ENCODE results near the gene CXCL8. TPM values are rescaled to one million over a fixed set of nuclear protein-coding genes. Genes with fewer than 3 reads are reported as not detected.

The CXCL8 gene
- total and polyA plus RNA-seq, 2 experiments from 2014 or later, result not detected

DNA sequence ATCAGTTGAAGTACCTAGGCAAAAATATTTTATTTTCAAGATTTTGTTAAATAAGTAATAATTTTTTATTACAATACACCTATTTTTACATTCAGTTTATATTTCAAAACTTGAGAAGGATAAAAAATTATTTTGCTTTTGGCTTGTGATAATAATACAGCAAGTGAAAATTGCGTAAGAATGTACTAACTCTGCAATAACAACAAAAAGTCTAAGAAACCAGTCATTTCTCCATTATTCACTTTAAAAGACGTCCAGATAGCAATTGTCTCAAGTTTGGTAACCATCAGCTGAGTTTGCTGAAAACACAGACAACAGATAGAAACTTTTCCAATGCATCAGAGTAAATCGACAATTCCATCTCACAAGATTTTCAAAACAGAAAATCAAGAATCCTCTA is 12.1 kb downstream of the CXCL8 start:
- Histone ChIP-seq H3K9me3 (ENCODE audit: low read depth) (no peaks in the 10 kb centered on the region), H3K27ac (no peak overlapping the region), H3K4me1 (ENCODE audit: low read depth) (no peaks in the 10 kb centered on the region), H3K36me3 (no peaks in the 10 kb centered on the region), H3K4me3 (no peak overlapping the region), H3K27me3 (no peaks in the 10 kb centered on the region)
- no peak for DNase-seq (ENCODE audit: low read depth in 1 of 2, low spot score in 1 of 2)
- no peak for TF ChIP-seq CTCF (IDR thresholded peaks at IDR 0.05; ENCODE audit: low read depth, low read length)

DNA sequence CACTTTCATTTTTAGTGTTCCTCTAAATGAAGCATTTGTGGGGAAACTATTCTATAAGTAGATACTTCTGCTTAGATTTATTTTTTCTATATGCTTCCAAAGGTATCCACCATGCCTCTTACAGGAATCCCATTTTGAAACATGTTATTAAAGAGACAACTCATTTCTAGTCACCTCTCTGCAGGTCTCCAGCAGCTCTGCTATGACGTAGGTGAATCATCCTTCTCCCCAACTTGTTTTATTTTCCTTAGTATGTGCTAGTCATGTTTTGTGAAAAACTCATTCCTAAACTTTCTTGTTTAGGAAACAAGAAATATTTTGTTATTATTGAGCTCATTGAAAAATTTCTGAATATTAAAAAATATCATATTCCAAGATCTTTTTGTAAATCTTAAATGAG is 12.8 kb downstream of the CXCL8 start:
- no peaks in the 10 kb centered on the region for H3K9me3 ChIP-seq (ENCODE audit: low read depth)
- DNase-seq (ENCODE audit: low read depth in 1 of 2, low spot score in 1 of 2), result no peak
- H3K36me3 ChIP-seq, result no peaks in the 10 kb centered on the region
- H3K4me1 ChIP-seq (ENCODE audit: low read depth), result no peaks in the 10 kb centered on the region
- H3K4me3 ChIP-seq, result no peak overlapping the region
- no peaks in the 10 kb centered on the region for H3K27me3 ChIP-seq
- no peak overlapping the region for H3K27ac ChIP-seq
- no peak for TF ChIP-seq CTCF (IDR thresholded peaks at IDR 0.05; ENCODE audit: low read depth, low read length)

DNA sequence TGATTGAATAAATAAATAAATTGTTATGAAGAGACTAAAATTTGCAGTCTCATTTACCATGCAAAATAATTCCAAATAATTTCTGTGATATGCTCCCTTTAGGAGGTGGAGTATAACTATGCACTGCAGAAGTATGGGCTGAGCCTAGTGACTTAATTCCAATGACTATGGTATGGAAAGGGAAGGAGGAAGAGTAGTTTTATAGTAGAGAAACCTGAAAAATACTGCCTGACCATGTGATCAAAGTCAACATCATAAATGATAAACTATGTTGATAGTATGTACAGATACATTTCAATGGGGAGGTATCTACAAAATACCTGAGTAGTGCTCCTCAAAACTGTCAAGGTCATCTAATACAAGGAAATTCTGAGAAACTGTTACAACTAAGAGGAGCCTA is 14.6 kb downstream of the CXCL8 start:
- Histone ChIP-seq H3K4me1 (ENCODE audit: low read depth) (no peaks in the 10 kb centered on the region), H3K27me3 (no peaks in the 10 kb centered on the region), H3K9me3 (ENCODE audit: low read depth) (no peaks in the 10 kb centered on the region), H3K36me3 (no peaks in the 10 kb centered on the region), H3K27ac (no peak overlapping the region), H3K4me3 (no peak overlapping the region)
- TF ChIP-seq CTCF (IDR thresholded peaks at IDR 0.05; ENCODE audit: low read depth, low read length), result no peak
- DNase-seq (ENCODE audit: low read depth in 1 of 2, low spot score in 1 of 2), result no peak

DNA sequence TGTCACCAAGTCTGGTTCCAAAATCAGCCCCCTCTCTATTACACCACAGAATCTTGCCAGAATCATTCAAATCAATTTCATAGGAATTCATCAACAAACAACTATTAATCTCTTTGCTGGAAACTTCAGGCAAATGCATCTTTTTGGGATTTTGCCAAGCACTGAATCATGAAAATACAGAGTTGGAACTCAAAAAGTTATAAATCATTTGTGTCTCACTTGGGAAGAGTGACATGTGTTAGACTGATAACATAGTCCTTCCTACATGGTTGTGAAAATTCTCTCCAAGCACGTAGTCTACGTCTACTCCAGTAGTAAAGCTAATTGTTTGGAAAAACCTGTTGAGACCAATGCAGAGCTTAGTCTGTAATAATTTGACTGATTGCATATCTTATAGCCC is 19.0 kb downstream of the CXCL8 start:
- no peak for DNase-seq (ENCODE audit: low read depth in 1 of 2, low spot score in 1 of 2)
- no peaks in the 10 kb centered on the region for H3K36me3 ChIP-seq
- no peak overlapping the region for H3K4me3 ChIP-seq
- no peaks in the 10 kb centered on the region for H3K9me3 ChIP-seq (ENCODE audit: low read depth)
- no peak for TF ChIP-seq CTCF (IDR thresholded peaks at IDR 0.05; ENCODE audit: low read depth, low read length)
- no peaks in the 10 kb centered on the region for H3K4me1 ChIP-seq (ENCODE audit: low read depth)
- H3K27me3 ChIP-seq, result no peaks in the 10 kb centered on the region
- H3K27ac ChIP-seq, result no peak overlapping the region

DNA sequence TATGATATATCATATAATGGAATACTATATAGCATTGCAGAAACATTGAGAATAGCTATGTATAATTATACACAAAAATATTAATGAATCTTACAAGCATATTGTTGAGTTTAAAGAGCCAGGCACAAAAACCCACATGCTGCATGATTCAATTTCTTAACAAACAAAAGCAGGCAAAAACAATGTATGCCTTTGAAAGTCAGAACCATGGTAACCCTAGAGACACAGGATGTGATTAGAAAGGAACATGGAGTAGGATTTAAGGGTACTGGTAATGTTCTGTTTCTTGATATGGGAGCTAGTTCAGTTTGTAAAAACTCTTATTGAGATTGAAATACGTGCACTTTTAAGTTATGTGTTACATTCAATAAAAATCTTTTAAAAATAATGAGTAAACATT is 21.5 kb downstream of the CXCL8 start:
- no peaks in the 10 kb centered on the region for H3K27me3 ChIP-seq
- H3K4me3 ChIP-seq, result no peak overlapping the region
- DNase-seq (ENCODE audit: low read depth in 1 of 2, low spot score in 1 of 2), result no peak
- H3K9me3 ChIP-seq (ENCODE audit: low read depth), result no peaks in the 10 kb centered on the region
- H3K36me3 ChIP-seq, result no peaks in the 10 kb centered on the region
- no peaks in the 10 kb centered on the region for H3K4me1 ChIP-seq (ENCODE audit: low read depth)
- H3K27ac ChIP-seq, result no peak overlapping the region
- no peak for TF ChIP-seq CTCF (IDR thresholded peaks at IDR 0.05; ENCODE audit: low read depth, low read length)

DNA sequence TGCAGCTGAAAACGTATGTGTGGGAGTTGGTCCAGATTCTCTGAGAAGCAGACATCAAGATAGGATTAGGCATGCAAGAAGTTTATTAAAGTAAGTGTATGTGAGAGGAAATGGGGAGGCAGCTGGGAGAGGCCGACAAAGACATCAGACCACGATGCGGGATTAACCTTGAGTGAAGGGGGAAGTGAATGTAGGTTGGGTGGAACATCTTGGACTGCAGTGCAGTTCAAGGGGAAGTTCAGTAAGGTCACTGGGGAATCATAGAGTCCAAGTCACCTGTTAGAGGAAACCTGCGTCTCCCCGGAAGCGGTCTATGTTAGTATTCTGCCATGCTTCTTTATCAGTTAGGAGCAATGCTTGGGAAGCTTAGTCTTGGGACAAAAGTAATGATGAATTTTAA is 22.0 kb downstream of the CXCL8 start:
- no peak for DNase-seq (ENCODE audit: low read depth in 1 of 2, low spot score in 1 of 2)
- Histone ChIP-seq H3K36me3 (no peaks in the 10 kb centered on the region), H3K27me3 (no peaks in the 10 kb centered on the region), H3K4me1 (ENCODE audit: low read depth) (no peaks in the 10 kb centered on the region), H3K27ac (no peak overlapping the region), H3K9me3 (ENCODE audit: low read depth) (no peaks in the 10 kb centered on the region), H3K4me3 (no peak overlapping the region)
- no peak for TF ChIP-seq CTCF (IDR thresholded peaks at IDR 0.05; ENCODE audit: low read depth, low read length)

Data from cardiac muscle cell (in vitro differentiated cells and primary cell).